ENCODE results near the gene VAMP2. TPM values are rescaled to one million over a fixed set of nuclear protein-coding genes. Genes with fewer than 3 reads are reported as not detected.

VAMP2 gene
- polyA plus RNA-seq, 2 of the 4 experiments (the other 2 are of a cell fraction) = 19.2 to 21.7 TPM

- no peak for TF ChIP-seq ELK1 (IDR thresholded peaks at IDR 0.05; ENCODE audit: low read depth, low read length)
- TF ChIP-seq, protein P1, sequence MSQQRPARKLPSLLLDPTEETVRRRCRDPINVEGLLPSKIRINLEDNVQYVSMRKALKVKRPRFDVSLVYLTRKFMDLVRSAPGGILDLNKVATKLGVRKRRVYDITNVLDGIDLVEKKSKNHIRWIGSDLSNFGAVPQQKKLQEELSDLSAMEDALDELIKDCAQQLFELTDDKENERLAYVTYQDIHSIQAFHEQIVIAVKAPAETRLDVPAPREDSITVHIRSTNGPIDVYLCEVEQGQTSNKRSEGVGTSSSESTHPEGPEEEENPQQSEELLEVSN (IDR thresholded peaks at IDR 0.05; ENCODE audit: borderline replicate concordance, low read depth) = peak; percentile 41; the same call in 1 of the 2 replicates
- TF ChIP-seq GATA3 (IDR thresholded peaks at IDR 0.05; ENCODE audit: borderline replicate concordance) = peak; percentile 94
- TF ChIP-seq, protein P2, sequence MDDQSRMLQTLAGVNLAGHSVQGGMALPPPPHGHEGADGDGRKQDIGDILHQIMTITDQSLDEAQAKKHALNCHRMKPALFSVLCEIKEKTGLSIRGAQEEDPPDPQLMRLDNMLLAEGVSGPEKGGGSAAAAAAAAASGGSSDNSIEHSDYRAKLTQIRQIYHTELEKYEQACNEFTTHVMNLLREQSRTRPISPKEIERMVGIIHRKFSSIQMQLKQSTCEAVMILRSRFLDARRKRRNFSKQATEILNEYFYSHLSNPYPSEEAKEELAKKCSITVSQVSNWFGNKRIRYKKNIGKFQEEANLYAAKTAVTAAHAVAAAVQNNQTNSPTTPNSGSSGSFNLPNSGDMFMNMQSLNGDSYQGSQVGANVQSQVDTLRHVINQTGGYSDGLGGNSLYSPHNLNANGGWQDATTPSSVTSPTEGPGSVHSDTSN (IDR thresholded peaks at IDR 0.05) = peak; percentile 95
- TF ChIP-seq CHD4 (IDR thresholded peaks at IDR 0.05; ENCODE audit: borderline replicate concordance) = no peak
- no peak for TF ChIP-seq FOSL2 (IDR thresholded peaks at IDR 0.05)
- TF ChIP-seq FOSL2 (CRISPR knock-in tag; IDR thresholded peaks at IDR 0.05) = peak; percentile 94
- no peak for TF ChIP-seq KDM1A (IDR thresholded peaks at IDR 0.05; ENCODE audit: low read depth)
- TF ChIP-seq RFX5 (IDR thresholded peaks at IDR 0.05) = peak; percentile 65; the same call in 1 of the 2 replicates
- TF ChIP-seq RAD21 (conservative IDR thresholded peaks at IDR 0.05 in 1 of 2, IDR thresholded peaks at IDR 0.05 in 1 of 2) = peak in 1 of 2 experiments; percentile 23; a peak in 1 of 5 replicates
- 0 out of 3 replicates have a peak, but pooled peaks have one; percentile 9 for TF ChIP-seq CTCF (IDR thresholded peaks at IDR 0.05)
- TF ChIP-seq HMGXB4 (CRISPR knock-in tag; IDR thresholded peaks at IDR 0.05; ENCODE audit: borderline replicate concordance) = peak; percentile 99
- no peak for TF ChIP-seq NR3C1 (IDR thresholded peaks at IDR 0.05)
- TF ChIP-seq NFE2L2 (conservative IDR thresholded peaks at IDR 0.05; ENCODE audit: low read length) = no peak
- peak; percentile 100 for TF ChIP-seq TFCP2L1 (CRISPR knock-in tag; IDR thresholded peaks at IDR 0.05)
- TF ChIP-seq CBX2 (IDR thresholded peaks at IDR 0.05; ENCODE audit: borderline replicate concordance, low read depth) = no peak
- 0 out of 2 replicates have a peak, but pooled peaks have one; percentile 5 for TF ChIP-seq ZC3H11A (IDR thresholded peaks at IDR 0.05)
- TF ChIP-seq, protein P3, sequence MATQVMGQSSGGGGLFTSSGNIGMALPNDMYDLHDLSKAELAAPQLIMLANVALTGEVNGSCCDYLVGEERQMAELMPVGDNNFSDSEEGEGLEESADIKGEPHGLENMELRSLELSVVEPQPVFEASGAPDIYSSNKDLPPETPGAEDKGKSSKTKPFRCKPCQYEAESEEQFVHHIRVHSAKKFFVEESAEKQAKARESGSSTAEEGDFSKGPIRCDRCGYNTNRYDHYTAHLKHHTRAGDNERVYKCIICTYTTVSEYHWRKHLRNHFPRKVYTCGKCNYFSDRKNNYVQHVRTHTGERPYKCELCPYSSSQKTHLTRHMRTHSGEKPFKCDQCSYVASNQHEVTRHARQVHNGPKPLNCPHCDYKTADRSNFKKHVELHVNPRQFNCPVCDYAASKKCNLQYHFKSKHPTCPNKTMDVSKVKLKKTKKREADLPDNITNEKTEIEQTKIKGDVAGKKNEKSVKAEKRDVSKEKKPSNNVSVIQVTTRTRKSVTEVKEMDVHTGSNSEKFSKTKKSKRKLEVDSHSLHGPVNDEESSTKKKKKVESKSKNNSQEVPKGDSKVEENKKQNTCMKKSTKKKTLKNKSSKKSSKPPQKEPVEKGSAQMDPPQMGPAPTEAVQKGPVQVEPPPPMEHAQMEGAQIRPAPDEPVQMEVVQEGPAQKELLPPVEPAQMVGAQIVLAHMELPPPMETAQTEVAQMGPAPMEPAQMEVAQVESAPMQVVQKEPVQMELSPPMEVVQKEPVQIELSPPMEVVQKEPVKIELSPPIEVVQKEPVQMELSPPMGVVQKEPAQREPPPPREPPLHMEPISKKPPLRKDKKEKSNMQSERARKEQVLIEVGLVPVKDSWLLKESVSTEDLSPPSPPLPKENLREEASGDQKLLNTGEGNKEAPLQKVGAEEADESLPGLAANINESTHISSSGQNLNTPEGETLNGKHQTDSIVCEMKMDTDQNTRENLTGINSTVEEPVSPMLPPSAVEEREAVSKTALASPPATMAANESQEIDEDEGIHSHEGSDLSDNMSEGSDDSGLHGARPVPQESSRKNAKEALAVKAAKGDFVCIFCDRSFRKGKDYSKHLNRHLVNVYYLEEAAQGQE (IDR thresholded peaks at IDR 0.05) = peak; percentile 91
- 0 out of 2 replicates have a peak, but pooled peaks have one; percentile 13 for TF ChIP-seq HEYL (CRISPR knock-in tag; IDR thresholded peaks at IDR 0.05)
- TF ChIP-seq RCOR1 (IDR thresholded peaks at IDR 0.05; ENCODE audit: low read depth, low read length) = no peak
- TF ChIP-seq, protein P4, sequence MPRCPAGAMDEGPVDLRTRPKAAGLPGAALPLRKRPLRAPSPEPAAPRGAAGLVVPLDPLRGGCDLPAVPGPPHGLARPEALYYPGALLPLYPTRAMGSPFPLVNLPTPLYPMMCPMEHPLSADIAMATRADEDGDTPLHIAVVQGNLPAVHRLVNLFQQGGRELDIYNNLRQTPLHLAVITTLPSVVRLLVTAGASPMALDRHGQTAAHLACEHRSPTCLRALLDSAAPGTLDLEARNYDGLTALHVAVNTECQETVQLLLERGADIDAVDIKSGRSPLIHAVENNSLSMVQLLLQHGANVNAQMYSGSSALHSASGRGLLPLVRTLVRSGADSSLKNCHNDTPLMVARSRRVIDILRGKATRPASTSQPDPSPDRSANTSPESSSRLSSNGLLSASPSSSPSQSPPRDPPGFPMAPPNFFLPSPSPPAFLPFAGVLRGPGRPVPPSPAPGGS (IDR thresholded peaks at IDR 0.05) = peak; percentile 100
- peak; percentile 96; the same call in 1 of the 2 replicates for TF ChIP-seq FOXS1 (CRISPR knock-in tag; IDR thresholded peaks at IDR 0.05)
- TF ChIP-seq EP300 (IDR thresholded peaks at IDR 0.05) = peak; percentile 12 to 44; a peak in 1 of 5 replicates
- no peak for TF ChIP-seq HDAC2 (IDR thresholded peaks at IDR 0.05)
- TF ChIP-seq SREBF2 (IDR thresholded peaks at IDR 0.05) = no peak
- peak; percentile 98; the same call in 1 of the 2 replicates for TF ChIP-seq EHF (CRISPR knock-in tag; IDR thresholded peaks at IDR 0.05)
- TF ChIP-seq JUNB (IDR thresholded peaks at IDR 0.05) = peak; percentile 54
- TF ChIP-seq HOXB13 (CRISPR knock-in tag; IDR thresholded peaks at IDR 0.05; ENCODE audit: low read depth) = no peak
- TF ChIP-seq POLR2AphosphoS2 (conservative IDR thresholded peaks at IDR 0.05; ENCODE audit: low read length) = peak; percentile 96; the same call in 1 of the 2 replicates
- TF ChIP-seq ZSCAN20 (CRISPR knock-in tag; IDR thresholded peaks at IDR 0.05) = peak; percentile 74; the same call in 1 of the 2 replicates
Measured at GRCh38 chr17:8173056-8173870, 10.5 kb upstream of the VAMP2 start (continued).
